ENCODE measurements around the gene DCTN4. TPM values are rescaled to one million over a fixed set of nuclear protein-coding genes. Genes with fewer than 3 reads are reported as not detected.

The DCTN4 gene
- total and polyA plus RNA-seq, 2 of the 4 experiments (the other 2 are of a cell fraction) = 28.1 to 50.2 TPM

GRCh38 chr5:150777685-150778084 lies 18.9 kb upstream of the DCTN4 start:
- no peaks in the 10 kb centered on the region for H3K27me3 ChIP-seq (ENCODE audit: control insufficient read depth, insufficient read depth, low read length)
- POLR2A ChIA-PET (ENCODE audit: unreplicated experiment) = no interaction called here
- intact Hi-C loops (cut with micrococcal nuclease) (loop anchor here (1.0 kb wide), 1 partner anchor 308 kb away; no protein-coding TSS in a partner anchor), dilution Hi-C loops (cut with HindIII; ENCODE audit: low sequenced_read_pairs, unreplicated experiment) (no loop called here), in situ Hi-C loops (cut with MboI; ENCODE audit: low sequenced_read_pairs) (no loop called here)
- no CpG with 5 or more reads among the region's 3 CpGs for WGBS, 2 experiments (ENCODE audit: extremely low coverage in 2 of 2, insufficient read length in 1 of 2)
- BruUV-seq (replicated peaks) = no TSS peak
- peak overlapping the region; percentile 74 for H3K27ac ChIP-seq (ENCODE audit: insufficient read depth, low read length)
- H3K14ac ChIP-seq (replicated peaks; ENCODE audit: low read depth, low read length) = peak overlapping the region; percentile 99
- H2BK5ac ChIP-seq (ENCODE audit: low read depth, low read length, poor library complexity, severe bottlenecking) = peak overlapping the region; percentile 89
- H4K91ac ChIP-seq (ENCODE audit: insufficient read depth, low read depth, low read length) = peak overlapping the region; percentile 97
- H2BK20ac ChIP-seq (ENCODE audit: low read depth, low read length) = peak overlapping the region; percentile 95
- H2AK9ac ChIP-seq (replicated peaks; ENCODE audit: low read depth, low read length, poor library complexity) = peak overlapping the region; percentile 98
- H2AK5ac ChIP-seq (ENCODE audit: low read depth, low read length) = peak overlapping the region; percentile 84
- H4K5ac ChIP-seq (ENCODE audit: low read depth, low read length) = peak overlapping the region; percentile 76
- peak overlapping the region; percentile 85; the same call in 1 of the 2 replicates for H3K56ac ChIP-seq (ENCODE audit: extremely low read depth, insufficient read depth, low read length)
- H3K9me3 ChIP-seq (ENCODE audit: control insufficient read depth, insufficient read depth, low read length) = no peaks in the 10 kb centered on the region
- peak overlapping the region; percentile 100; the same call in 2 of the 3 replicates for H2BK15ac ChIP-seq (ENCODE audit: low read depth, low read length)
- CTCF ChIA-PET = interaction anchor here (1.5 to 2.4 kb wide), 2 partner anchors 24 to 121 kb away, joined by 3 to 8 read pairs; no protein-coding TSS in a partner anchor
- peak overlapping the region; percentile 81; the same call in 1 of the 2 replicates for H3K9ac ChIP-seq (ENCODE audit: low read depth, low read length)
- peak overlapping the region; percentile 11; the same call in 1 of the 2 replicates for H3K18ac ChIP-seq (ENCODE audit: low read depth, low read length)
- peak overlapping the region; percentile 97 for H2BK120ac ChIP-seq (ENCODE audit: low read depth, low read length)
- H3K4me1 ChIP-seq (ENCODE audit: control insufficient read depth, insufficient read depth, low read length) = peaks cover 20% of the 10 kb centered on the region
- ATAC-seq (ENCODE audit: low read depth) = no peak
- no peaks in the 10 kb centered on the region; the same call in 1 of the 2 replicates for H4K20me1 ChIP-seq (ENCODE audit: insufficient read depth, low read length)
- peak overlapping the region; percentile 41 to 96 for H4K8ac ChIP-seq (ENCODE audit: low read depth in 2 of 2, low read length in 2 of 2)
- H3K79me1 ChIP-seq (ENCODE audit: low read depth in 1 of 2, low read length in 2 of 2) = peaks cover 5 to 58% of the 10 kb centered on the region in 2 experiments; a peak in 3 of 4 replicates
- peak overlapping the region; percentile 92 for H3K4me2 ChIP-seq (ENCODE audit: low read depth, low read length)
- no peaks in the 10 kb centered on the region for H3K36me3 ChIP-seq (ENCODE audit: control insufficient read depth, insufficient read depth, low read length)
- no peak for DNase-seq
- peaks cover 28% of the 10 kb centered on the region for H3K9me1 ChIP-seq (ENCODE audit: insufficient read depth, low read length)
- H3K23ac ChIP-seq (ENCODE audit: low read depth, low read length) = peak overlapping the region; percentile 94; the same call in 1 of the 2 replicates
- no peak for TF ChIP-seq USF2 (IDR thresholded peaks at IDR 0.05; ENCODE audit: low read depth, low read length)
- no peak for TF ChIP-seq ELK1 (IDR thresholded peaks at IDR 0.05; ENCODE audit: borderline replicate concordance, low read depth, low read length)
- no peak for TF ChIP-seq MXI1 (IDR thresholded peaks at IDR 0.05; ENCODE audit: borderline replicate concordance, low read depth, low read length)
- no peak for TF ChIP-seq FOS (IDR thresholded peaks at IDR 0.05; ENCODE audit: low read depth, low read length)
- TF ChIP-seq RFX5 (IDR thresholded peaks at IDR 0.05; ENCODE audit: low read depth, low read length) = no peak
- TF ChIP-seq BHLHE40 (IDR thresholded peaks at IDR 0.05; ENCODE audit: low read depth, low read length) = no peak
- TF ChIP-seq POLR2A (IDR thresholded peaks at IDR 0.05; ENCODE audit: low read depth, low read length) = no peak
- TF ChIP-seq SMC3 (IDR thresholded peaks at IDR 0.05; ENCODE audit: low read depth, low read length) = no peak
- no peak for TF ChIP-seq MAZ (IDR thresholded peaks at IDR 0.05; ENCODE audit: borderline replicate concordance, low read depth, low read length)
- TF ChIP-seq NFE2L2 (IDR thresholded peaks at IDR 0.05; ENCODE audit: low read depth, low read length) = no peak
- TF ChIP-seq RAD21 (IDR thresholded peaks at IDR 0.05; ENCODE audit: low read length) = no peak
- TF ChIP-seq RCOR1 (IDR thresholded peaks at IDR 0.05; ENCODE audit: insufficient replicate concordance, low read length) = no peak
- TF ChIP-seq CEBPB (IDR thresholded peaks at IDR 0.05; ENCODE audit: low read depth, low read length) = no peak
- TF ChIP-seq CHD1 (IDR thresholded peaks at IDR 0.05; ENCODE audit: low read depth, low read length) = no peak
- TF ChIP-seq CTCF (conservative IDR thresholded peaks at IDR 0.05; ENCODE audit: low read depth, low read length) = no peak
- H3K4ac ChIP-seq (ENCODE audit: low read depth, low read length) = peak overlapping the region; percentile 98
- H2AFZ ChIP-seq (replicated peaks; ENCODE audit: low read length, poor library complexity) = no peak overlapping the region
- no peak overlapping the region for H3K4me3 ChIP-seq (ENCODE audit: insufficient read depth, low read depth, low read length)

All from IMR-90 (cell line).